ENCODE data around the gene COL20A1. TPM values are rescaled to one million over a fixed set of nuclear protein-coding genes. Genes with fewer than 3 reads are reported as not detected.

The COL20A1 gene
- total RNA-seq, 4 donors from 2014 or later, result not detected

GRCh38 chr20:63322146-63322932, 29.4 kb downstream of the COL20A1 start:
- DNase-seq (ENCODE audit: low spot score), result no peak
- no peak for ATAC-seq (ENCODE audit: low FRiP score)
- TF ChIP-seq CTCF (IDR thresholded peaks at IDR 0.05), result no peak

- no peak for TF ChIP-seq CTCF (IDR thresholded peaks at IDR 0.05)
- DNase-seq (ENCODE audit: low spot score), result no peak
- no peak for ATAC-seq (ENCODE audit: low FRiP score)
These were observed 29.9 kb downstream of the COL20A1 start for GRCh38 chr20:63322933-63323273.

- no peak for ATAC-seq (ENCODE audit: low FRiP score)
- no peak for TF ChIP-seq CTCF (IDR thresholded peaks at IDR 0.05)
These were observed 30.5 kb downstream of the COL20A1 start for GRCh38 chr20:63323357-63323981.

GRCh38 chr20:63325021-63325471, 32.1 kb downstream of the COL20A1 start:
- ATAC-seq (ENCODE audit: low FRiP score), result no peak
- DNase-seq (ENCODE audit: low spot score), result no peak
- TF ChIP-seq CTCF (IDR thresholded peaks at IDR 0.05), result no peak

More at GRCh38 chr20:63323357-63323981, 30.5 kb downstream of the COL20A1 start:
- DNase-seq (ENCODE audit: low spot score), result no peak

GRCh38 chr20:63325554-63326313, 32.7 kb downstream of the COL20A1 start:
- no peak for TF ChIP-seq CTCF (IDR thresholded peaks at IDR 0.05)
- no peak for ATAC-seq (ENCODE audit: low FRiP score)
- DNase-seq (ENCODE audit: low spot score), result no peak

- no peak for TF ChIP-seq CTCF (IDR thresholded peaks at IDR 0.05)
- DNase-seq (ENCODE audit: low spot score) (no peak), ATAC-seq (ENCODE audit: low FRiP score) (no peak)
These were observed 33.6 kb downstream of the COL20A1 start for GRCh38 chr20:63326314-63327230.
